NCI-H82 (cell line): Measurements from ENCODE around the gene FCHO2.
A peak's percentile ranks its signal among the peaks of the same experiment; 100 is the strongest.
"Not testable (repeated sequence)": the region's sequence is repeated elsewhere in the genome, so short reads cannot be mapped to it uniquely, and the experiment has no call there.

Experiments
- DNase-seq: peaks from one replicate; lab custom pipeline; 2025; lab: John Stamatoyannopoulos, UW

FCHO2 gene

DNA sequence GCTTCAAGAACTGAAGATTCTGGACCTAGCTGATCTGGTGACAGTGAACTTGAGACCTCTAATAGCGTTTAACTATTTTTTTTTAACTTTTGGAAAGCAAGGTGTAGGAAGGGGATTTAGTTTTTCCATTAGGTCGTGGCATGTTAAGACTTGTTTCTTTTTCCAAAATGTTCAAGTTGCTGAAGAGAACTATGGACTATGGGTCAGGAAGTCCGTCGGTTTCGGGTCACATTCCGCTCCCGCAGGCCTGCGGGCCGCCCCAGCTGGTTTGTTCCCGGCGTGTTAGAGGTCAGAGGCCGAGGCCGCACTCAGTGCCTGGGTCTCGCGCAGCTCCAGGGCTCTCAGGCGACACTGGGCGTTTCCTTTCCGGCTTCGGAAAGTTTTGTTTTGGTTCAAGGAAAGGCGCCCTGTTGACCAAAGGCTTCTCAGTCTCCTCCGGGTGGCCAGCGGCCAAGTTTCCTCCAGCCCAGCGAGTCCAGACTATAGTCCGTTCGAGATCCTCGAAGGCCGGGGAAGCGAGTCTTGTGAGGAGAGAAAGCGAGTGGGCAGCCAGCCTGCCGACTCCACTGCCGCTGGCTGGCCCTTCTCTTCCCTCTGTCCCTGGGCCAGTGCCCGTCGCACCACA is 586 bp upstream of the FCHO2 start:
- no peak for DNase-seq

DNA sequence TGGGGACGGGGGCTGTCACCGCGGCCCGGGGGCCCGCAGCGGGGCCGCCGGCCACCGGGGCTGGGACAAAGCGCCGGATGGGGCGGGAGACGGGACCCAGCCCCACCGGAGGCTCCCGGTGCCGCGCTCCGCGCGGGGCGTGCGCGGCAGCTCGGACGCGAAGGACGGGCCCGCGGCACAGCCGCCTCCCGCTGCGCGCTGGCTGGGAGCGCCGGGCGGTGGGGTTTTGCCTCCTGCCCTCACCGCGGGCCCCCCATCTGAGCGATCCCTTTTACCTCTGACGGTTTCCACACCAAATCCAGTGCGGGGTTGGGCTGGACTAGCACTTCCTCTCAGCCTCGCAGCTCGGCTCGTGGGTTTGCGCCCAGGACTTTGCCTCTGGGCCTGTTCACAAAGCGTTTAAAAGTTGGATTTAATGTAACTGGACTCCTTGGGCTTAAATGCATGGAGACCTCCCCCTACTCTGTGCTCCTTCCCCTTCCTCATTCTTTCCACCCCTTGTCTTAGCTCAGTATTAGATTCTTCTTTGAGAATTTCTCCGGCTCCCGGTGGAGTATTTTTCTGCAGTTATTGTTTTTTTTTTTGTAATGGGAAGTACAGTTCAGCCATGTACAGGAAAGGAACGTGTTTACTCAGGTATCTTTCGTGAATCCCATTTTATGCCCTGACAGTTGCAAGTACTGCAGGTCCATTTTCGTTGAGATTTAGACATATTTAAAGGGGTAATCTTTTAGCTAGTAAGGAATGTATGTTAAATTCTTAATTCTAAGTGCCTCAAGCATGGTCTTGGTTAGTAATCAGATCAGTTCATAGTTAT is 691 bp downstream of the FCHO2 start:
- DNase-seq, result peak; percentile 61

- no peak for DNase-seq
Measured at GRCh38 chr5:72957337-72957736, 1.5 kb downstream of the FCHO2 start.

DNA sequence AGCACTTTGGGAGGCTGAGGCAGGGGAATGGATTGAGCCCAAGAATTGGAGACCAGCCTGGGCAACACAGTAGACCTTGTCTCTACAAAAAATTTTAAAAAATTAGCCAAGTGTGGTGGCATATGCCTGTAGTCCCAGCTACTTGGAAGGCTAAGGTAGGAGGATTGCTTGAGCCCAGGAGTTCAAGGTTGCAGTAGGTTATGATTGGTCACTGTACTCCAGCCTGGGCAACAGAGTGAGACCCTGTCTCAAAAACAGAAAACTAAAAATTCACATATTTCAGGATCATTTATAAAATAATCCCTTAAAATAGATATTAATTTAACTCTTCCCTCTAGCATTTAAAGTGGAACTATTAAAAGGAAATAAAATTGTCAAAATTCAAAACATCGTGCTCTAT is 3.4 kb downstream of the FCHO2 start:
- no peak for DNase-seq

DNA sequence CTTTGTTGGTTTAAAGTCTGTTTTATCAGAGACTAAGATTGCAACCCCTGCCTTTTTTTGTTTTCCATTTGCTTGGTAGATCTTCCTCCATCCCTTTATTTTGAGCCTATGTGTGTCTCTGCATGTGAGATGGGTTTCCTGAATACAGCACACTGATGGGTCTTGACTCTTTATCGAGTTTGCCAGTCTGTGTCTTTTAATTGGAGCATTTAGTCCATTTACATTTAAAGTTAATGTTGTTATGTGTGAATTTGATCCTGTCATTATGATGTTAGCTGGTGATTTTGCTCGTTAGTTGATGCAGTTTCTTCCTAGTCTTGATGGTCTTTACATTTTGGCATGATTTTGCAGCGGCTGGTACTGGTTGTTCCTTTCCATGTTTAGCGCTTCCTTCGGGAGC is 18.6 kb downstream of the FCHO2 start:
- DNase-seq, result not testable (repeated sequence)

DNA sequence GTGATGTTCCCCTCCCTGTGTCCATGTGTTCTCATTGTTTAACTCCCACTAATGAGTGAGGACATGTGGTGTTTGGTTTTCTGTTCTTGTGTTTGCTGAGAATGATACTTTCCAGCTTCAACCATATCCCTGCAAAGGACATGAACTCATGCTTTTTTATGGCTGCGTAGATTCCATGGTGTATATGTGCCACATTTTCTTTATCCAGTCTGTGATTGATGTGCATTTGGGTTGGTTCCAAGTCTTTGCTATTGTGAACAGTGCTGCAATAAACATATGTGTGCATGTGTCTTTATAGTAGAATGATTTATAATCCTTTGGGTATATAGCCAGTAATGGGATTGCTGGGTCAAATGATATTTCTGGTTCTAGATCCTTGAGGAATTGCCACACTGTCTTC is 21.0 kb downstream of the FCHO2 start:
- not testable (repeated sequence) for DNase-seq

DNA sequence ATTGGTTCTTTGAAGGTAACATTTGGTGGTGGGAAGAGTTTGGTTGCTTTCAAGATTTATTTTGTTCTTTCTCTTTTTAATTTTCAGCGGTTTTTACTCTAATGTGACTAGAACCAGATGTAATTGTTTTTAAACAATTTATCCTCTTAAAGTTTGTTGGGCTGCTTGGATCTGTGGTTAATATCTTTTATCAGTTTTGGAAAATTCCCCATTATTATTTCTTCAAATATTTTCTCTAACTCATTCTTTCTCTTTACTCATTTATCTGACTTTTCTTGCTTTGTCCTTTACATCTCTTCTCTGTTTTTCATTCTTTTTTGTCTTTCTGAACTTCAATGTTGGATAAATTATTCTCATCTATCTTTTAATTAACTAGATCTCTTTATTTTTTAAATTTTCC is 29.9 kb downstream of the FCHO2 start:
- no peak for DNase-seq

DNA sequence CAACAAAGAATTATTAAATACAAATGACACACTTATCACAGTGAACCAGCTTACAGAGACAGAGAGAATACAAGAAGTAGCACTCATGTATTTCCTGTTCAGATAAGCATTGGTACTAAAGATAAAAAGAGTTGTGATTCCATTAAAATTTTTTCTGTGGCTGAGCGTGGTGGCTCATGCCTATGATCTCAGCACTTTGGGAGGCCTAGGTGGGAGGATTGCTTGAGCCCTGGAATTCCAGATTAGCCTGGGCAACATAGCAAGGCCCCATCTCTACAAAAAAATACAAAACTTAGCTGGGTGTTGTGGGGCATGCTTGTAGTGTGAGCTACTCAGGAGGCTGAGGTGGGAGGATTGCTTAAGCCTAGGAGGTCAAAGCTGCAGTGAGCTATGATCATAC is 32.9 kb downstream of the FCHO2 start:
- no peak for DNase-seq

DNA sequence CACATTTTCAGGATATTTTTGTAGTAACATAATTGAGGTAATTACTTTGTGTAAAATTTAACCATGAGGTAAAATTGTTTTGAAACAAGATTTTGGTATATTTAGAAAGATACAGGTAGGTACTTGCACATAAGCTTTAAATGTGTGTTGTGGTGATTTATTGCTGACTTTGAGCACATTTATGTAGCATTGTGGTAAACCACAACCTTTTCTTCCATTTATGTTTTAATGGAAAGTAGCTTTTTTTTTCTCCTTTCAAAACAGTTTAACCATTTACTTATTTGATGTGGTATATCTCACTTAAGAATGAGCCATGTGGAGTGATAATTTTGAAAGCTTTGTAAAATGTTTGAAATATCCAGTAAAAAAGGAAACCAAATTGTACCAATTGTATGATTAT is 35.6 kb downstream of the FCHO2 start:
- DNase-seq, result no peak

DNA sequence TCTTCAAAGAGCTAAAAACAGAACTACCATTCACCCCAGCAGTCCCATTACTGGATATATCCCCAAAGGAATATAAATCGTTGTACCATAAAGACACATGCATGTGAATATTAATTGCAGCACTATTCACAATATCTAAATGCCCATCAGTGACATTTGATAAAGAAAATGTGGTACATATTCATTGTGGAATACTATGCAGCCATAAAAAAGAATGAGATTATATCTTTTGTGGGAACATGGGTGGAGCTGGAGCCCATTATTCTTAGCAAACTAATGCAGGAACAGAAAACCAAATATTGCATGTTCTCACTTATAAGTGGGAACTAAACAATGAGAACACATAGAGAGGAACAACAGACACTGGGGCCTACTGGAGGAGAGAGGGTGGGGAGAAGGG is 38.7 kb downstream of the FCHO2 start:
- no peak for DNase-seq

DNA sequence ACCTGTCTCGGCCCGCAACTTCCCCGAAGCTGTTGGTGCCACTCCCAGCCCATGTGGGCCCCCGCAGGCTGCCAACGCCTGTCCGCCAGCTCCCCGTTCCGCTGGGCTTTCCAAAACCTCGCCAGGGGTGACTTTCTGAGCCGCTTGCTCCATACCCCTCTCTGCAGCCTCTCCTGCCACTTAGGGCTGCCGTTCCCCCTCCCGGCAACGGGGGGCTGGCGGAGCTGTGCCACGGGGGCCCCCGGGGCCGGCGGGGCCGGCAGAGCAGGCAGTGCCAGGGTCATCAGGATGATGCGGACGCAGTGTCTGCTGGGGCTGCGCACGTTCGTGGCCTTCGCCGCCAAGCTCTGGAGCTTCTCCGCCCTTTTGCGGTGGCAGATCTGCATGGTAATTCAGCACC is 40.8 kb downstream of the FCHO2 start:
- no peak for DNase-seq

GRCh38 chr5:72999916-73000315 is 44.1 kb downstream of the FCHO2 start:
- no peak for DNase-seq

- no peak for DNase-seq
Measured at GRCh38 chr5:73005886-73006285, 50.0 kb downstream of the FCHO2 start.

DNA sequence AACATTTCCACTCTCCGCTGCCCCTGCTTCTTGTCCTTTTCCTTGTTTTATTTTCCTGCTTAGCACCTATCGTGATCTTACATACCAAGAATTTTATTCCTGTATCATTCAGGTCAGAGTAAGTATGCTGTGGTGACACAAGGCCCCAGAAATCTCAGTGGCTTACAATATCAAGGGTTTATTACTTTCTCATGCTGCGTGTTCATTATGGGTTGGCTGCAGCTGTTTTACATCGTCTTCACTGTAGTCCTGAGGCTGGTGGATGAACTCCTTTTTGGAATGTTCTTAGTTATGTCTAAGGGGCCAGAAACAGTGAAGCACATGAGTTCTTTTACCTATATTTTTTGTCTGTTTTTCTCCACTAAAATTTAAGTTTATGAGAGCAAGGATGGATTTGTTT is 51.2 kb downstream of the FCHO2 start:
- no peak for DNase-seq

GRCh38 chr5:73008831-73009230 is 53.0 kb downstream of the FCHO2 start:
- no peak for DNase-seq

DNA sequence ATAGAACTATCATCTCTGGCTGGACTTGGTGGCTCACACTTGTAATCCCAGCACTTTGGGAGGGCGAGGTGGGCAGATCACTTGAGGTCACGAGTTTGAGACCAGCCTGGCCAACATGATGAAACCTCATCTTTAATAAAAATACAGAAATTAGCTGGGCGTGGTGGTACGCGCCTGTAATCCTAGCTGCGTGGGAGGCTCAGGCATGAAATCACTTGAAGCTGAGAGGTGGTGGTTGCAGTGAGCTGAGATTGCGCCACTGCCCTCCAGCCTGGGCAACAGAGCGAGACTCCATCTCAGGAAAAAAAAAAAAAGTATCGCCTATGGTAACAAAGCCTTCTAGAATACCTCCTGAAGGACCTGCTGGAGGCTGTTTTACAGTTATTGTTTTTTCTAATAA is 55.8 kb downstream of the FCHO2 start:
- not testable (repeated sequence) for DNase-seq

DNA sequence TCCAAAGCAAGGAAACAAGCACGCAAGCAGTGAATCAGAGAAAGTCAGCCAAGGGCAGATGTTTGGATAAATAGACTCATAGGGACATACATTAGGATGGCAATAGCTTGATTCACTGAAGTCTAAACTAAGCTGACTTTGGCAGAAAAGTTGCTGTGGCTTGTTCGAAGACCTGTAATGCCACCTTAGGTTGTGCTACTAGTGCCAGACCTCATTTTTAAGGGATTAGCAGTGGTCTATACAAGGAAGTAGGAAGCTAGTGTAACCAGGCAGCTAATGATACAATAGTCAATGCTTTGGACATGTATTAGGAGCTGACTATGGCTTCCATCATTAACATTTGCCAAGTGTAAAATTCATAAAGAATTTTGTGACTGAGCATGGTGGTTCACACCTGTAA is 63.1 kb downstream of the FCHO2 start:
- DNase-seq, result no peak

DNA sequence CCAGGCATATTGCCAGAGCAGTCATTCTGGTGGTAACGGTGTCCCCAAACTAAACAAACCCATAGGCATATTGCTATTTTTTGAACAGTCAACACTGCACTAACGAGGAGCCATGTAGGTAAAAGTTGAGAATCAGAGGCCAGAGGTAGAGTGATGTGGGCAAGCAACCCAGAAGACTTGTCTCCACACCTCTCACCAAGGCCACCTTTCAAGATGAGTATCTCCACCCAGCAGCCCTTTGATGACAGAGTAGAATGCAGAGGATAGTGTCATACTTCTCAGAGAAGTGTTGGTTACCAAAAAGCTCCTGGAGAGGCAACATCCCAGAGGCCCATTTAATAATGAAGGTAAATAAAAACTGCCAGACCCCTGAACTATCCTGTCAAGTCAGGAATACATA is 63.9 kb downstream of the FCHO2 start:
- DNase-seq, result no peak

DNA sequence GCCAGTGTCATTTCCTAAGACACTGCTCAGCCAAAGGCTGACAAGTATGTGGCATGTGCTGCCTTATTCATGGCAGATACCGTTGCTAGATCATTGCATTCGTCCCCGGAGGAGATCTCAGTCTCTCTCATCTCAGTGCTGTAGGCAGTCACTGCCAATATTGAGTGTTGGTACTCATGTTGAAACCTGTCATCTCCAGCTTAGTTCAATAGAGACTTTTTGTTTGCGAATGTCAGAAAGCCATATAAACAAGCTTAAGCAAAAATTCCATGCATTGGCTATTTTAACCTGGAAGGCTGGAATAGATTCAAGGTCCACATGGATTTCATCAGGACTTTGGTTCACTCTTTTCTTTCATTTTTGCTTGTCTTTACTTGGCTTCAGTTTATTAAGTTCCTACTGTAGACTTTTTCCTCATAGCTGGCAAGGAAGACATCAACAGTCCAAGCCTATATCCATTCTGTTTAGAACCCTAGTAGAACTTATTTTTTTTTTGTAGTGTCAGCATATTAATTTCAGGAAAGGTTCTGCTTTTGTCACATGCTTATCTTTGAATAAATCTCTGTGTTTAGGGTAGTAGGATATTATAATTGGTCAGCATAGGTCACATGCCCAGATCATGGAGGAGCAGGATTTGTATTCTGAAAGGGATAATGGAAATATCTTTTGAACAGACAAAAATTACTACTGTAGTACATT is 66.8 kb downstream of the FCHO2 start:
- no peak for DNase-seq

- DNase-seq, result not testable (repeated sequence)
Measured at GRCh38 chr5:73024946-73025544, 69.2 kb downstream of the FCHO2 start.

- no peak for DNase-seq
Measured at GRCh38 chr5:73027361-73027760, 71.5 kb downstream of the FCHO2 start.

DNA sequence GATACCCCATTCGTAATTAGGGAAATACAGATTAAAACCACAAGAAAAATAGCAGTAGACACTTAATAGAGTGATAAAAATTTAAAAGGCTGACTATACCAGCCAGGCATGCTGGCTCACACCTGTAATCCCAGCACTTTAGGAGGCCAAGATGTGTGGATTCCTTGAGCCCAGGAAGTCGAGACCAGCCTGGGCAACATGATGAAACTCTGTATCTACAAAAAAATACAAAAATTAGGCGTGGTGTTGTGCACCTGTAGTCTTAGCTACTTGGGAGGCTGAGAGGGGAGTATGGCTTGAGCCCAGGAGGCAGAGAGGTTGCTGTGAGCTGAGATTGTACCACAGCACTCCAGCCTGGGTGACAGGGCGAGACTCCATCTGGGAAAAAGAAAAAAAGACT is 72.0 kb downstream of the FCHO2 start:
- no peak for DNase-seq
